IMR-90 (cell line): ENCODE data around the gene SCPEP1.
"Not testable (repeated sequence)": the region's sequence is repeated elsewhere in the genome, so short reads cannot be mapped to it uniquely, and the experiment has no call there.

Source experiments
- BHLHE40 ChIP-seq: fragments of 150-350 bp; IDR thresholded peaks from 2 replicates; pipeline ENCODE4 v1.6.1; 2016; ENCODE audit warnings: mild to moderate bottlenecking, low read depth, low read length
- CHD1 ChIP-seq: IDR thresholded peaks from 2 replicates; pipeline ENCODE4 v1.6.1; 2012; ENCODE audit warnings: low read depth, low read length, improper control_type of control experiment
- FOS ChIP-seq: fragments of 150-350 bp; IDR thresholded peaks from 2 replicates; pipeline ENCODE4 v1.6.1; 2016; ENCODE audit warnings: low read depth, low read length
- POLR2A ChIP-seq: IDR thresholded peaks from 2 replicates; pipeline ENCODE4 v1.6.1; 2012; ENCODE audit warnings: mild to moderate bottlenecking, low read depth, low read length
- RAD21 ChIP-seq: IDR thresholded peaks from 2 replicates; pipeline ENCODE4 v1.6.1; 2012; ENCODE audit warnings: low read length, improper control_type of control experiment
- SMC3 ChIP-seq: fragments of 150-350 bp; IDR thresholded peaks from 2 replicates; pipeline ENCODE4 v1.6.1; 2016; ENCODE audit warnings: low read depth, mild to moderate bottlenecking, antibody characterized with exemption, low read length, moderate library complexity
- TF ChIP-seq, protein P1 (sequence below): conservative IDR thresholded peaks from 2 replicates; pipeline ENCODE4 v1.5.1; 2012; ENCODE audit warnings: mild to moderate bottlenecking, low read depth, low read length, improper control_type of control experiment
- TF ChIP-seq, protein P2 (sequence below): fragments of 150-350 bp; IDR thresholded peaks from 2 replicates; pipeline ENCODE4 v1.6.1; 2016; ENCODE audit warnings: low read depth, mild to moderate bottlenecking, low read length, moderate library complexity, borderline replicate concordance

DNA sequence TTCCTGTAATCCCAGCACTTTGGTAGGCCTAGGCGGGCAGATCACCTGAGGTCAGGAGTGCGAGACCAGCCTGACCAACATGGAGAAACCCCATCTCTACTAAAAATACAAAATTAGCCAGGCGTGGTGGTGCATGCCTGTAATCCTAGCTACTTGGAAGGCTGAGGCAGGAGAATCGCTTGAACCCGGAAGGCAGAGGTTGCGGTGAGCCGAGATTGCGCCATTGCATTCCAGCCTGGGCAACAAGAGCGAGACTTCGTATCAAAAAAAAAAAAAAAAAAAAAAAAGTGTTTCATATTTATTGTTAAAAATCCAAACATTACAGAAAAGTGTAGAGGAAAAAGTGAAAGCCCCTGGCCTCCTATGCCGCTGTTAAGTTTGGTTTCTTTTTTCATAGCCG, 2.6 kb downstream of the SCPEP1 start:
- not testable (repeated sequence) for TF ChIP-seq BHLHE40, FOS, SMC3, POLR2A, CHD1, RAD21
- TF ChIP-seq, protein P1, sequence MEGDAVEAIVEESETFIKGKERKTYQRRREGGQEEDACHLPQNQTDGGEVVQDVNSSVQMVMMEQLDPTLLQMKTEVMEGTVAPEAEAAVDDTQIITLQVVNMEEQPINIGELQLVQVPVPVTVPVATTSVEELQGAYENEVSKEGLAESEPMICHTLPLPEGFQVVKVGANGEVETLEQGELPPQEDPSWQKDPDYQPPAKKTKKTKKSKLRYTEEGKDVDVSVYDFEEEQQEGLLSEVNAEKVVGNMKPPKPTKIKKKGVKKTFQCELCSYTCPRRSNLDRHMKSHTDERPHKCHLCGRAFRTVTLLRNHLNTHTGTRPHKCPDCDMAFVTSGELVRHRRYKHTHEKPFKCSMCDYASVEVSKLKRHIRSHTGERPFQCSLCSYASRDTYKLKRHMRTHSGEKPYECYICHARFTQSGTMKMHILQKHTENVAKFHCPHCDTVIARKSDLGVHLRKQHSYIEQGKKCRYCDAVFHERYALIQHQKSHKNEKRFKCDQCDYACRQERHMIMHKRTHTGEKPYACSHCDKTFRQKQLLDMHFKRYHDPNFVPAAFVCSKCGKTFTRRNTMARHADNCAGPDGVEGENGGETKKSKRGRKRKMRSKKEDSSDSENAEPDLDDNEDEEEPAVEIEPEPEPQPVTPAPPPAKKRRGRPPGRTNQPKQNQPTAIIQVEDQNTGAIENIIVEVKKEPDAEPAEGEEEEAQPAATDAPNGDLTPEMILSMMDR: not testable (repeated sequence)
- TF ChIP-seq, protein P2, sequence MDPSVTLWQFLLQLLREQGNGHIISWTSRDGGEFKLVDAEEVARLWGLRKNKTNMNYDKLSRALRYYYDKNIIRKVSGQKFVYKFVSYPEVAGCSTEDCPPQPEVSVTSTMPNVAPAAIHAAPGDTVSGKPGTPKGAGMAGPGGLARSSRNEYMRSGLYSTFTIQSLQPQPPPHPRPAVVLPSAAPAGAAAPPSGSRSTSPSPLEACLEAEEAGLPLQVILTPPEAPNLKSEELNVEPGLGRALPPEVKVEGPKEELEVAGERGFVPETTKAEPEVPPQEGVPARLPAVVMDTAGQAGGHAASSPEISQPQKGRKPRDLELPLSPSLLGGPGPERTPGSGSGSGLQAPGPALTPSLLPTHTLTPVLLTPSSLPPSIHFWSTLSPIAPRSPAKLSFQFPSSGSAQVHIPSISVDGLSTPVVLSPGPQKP: not testable (repeated sequence)
